HG02840 (cell line): ENCODE measurements around the gene STIM2.

Experiments
- ATAC-seq: cut with Tn5 transposase; IDR thresholded peaks from one replicate; pipeline ENCODE4 v1.9.1; 2021; ENCODE audit warnings: mild to moderate bottlenecking, moderate library complexity, moderate number of reproducible peaks; ENCODE audit not compliant: unreplicated experiment, low FRiP score

Gene STIM2

GRCh38 chr4:26866203-26866602 is 5.6 kb downstream of the STIM2 start:
- ATAC-seq, result no peak

- ATAC-seq, result no peak
Observed at GRCh38 chr4:26866781-26867180, 6.1 kb downstream of the STIM2 start.

GRCh38 chr4:26867914-26868684 is 7.5 kb downstream of the STIM2 start:
- ATAC-seq, result no peak

GRCh38 chr4:26870576-26871262 is 10.1 kb downstream of the STIM2 start:
- no peak for ATAC-seq

GRCh38 chr4:26871611-26872010 is 11.0 kb downstream of the STIM2 start:
- no peak for ATAC-seq

- ATAC-seq, result no peak
Observed at GRCh38 chr4:26873391-26874026, 12.9 kb downstream of the STIM2 start.

- ATAC-seq, result no peak
Observed at GRCh38 chr4:26874110-26874509, 13.5 kb downstream of the STIM2 start.

GRCh38 chr4:26877406-26877805 is 16.8 kb downstream of the STIM2 start:
- ATAC-seq, result no peak

GRCh38 chr4:26877961-26878360 is 17.3 kb downstream of the STIM2 start:
- no peak for ATAC-seq

GRCh38 chr4:26878794-26879391 is 18.3 kb downstream of the STIM2 start:
- no peak for ATAC-seq

GRCh38 chr4:26879805-26880204 is 19.2 kb downstream of the STIM2 start:
- ATAC-seq, result no peak

- no peak for ATAC-seq
Observed at GRCh38 chr4:26884026-26884425, 23.4 kb downstream of the STIM2 start.

- peak; percentile 58 for ATAC-seq
Observed at GRCh38 chr4:26884486-26884988, 23.9 kb downstream of the STIM2 start.

- ATAC-seq, result peak; percentile 65
Observed at GRCh38 chr4:26885912-26886274, 25.3 kb downstream of the STIM2 start.

- no peak for ATAC-seq
Observed at GRCh38 chr4:26887143-26887542, 26.5 kb downstream of the STIM2 start.

- ATAC-seq, result no peak
Observed at GRCh38 chr4:26887809-26888208, 27.2 kb downstream of the STIM2 start.

- no peak for ATAC-seq
Observed at GRCh38 chr4:26889356-26889755, 28.7 kb downstream of the STIM2 start.

GRCh38 chr4:26891054-26891453 is 30.4 kb downstream of the STIM2 start:
- no peak for ATAC-seq

GRCh38 chr4:26891867-26892266 is 31.2 kb downstream of the STIM2 start:
- ATAC-seq, result no peak

GRCh38 chr4:26892480-26893150 is 32.0 kb downstream of the STIM2 start:
- no peak for ATAC-seq
